GM18519 (cell line): Measurements from ENCODE around the gene PDE6B.
"Not testable (repeated sequence)": the region's sequence is repeated elsewhere in the genome, so short reads cannot be mapped to it uniquely, and the experiment has no call there.

Experiments
- ATAC-seq: cut with Tn5 transposase; IDR thresholded peaks from one replicate; pipeline ENCODE4 v1.9.1; 2021; ENCODE audit warnings: mild to moderate bottlenecking, moderate library complexity; ENCODE audit not compliant: unreplicated experiment, low FRiP score

Gene PDE6B

DNA sequence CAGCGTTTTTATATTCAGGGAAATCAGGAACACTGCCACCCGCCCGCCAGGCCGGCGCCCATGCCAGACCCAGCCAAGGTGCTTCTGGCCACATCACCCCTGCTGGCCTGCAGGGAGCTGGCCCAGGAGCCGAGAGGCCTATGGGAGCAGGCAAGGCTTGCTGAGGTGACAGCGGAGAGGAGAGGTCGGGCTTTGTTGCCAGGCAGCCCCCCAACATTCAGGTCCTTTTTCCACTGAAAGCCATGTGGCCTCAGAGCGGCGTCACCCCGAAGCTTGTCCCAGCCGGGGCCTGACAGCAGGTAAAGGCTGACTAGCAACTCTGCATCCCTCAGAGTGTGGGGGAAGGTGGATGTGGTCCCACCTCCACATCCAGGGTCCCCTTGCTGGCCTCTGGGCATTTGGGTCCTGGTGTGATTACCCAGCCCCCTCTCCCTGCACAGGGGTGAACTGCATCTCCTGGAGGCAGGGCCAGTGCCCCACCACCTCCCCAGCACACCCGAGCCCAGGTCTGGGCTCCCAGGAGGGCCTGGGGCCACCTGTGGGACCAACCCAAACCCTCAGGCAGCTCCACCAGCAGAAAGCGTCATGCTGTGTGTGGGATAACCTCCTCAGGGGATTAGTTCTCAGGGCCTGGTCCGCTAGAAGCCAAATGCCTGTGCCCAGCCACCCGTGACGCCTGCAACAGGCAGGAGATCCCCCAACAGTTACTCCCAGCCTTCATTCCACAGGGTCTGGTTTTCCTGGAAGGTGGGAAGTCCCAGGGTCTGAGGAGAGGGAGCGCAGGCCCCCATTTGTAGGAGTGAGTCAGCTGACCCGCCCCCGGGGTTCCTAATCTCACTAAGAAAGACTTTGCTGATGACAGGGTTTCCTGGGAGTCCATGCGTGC is at the start of gene PDE6B:
Gene PDE6B, plus strand, starts transcription at position 869 of the 886 bp plus-strand sequence. CDS start 54 bp downstream, outside the sequence.
- ATAC-seq = no peak

DNA sequence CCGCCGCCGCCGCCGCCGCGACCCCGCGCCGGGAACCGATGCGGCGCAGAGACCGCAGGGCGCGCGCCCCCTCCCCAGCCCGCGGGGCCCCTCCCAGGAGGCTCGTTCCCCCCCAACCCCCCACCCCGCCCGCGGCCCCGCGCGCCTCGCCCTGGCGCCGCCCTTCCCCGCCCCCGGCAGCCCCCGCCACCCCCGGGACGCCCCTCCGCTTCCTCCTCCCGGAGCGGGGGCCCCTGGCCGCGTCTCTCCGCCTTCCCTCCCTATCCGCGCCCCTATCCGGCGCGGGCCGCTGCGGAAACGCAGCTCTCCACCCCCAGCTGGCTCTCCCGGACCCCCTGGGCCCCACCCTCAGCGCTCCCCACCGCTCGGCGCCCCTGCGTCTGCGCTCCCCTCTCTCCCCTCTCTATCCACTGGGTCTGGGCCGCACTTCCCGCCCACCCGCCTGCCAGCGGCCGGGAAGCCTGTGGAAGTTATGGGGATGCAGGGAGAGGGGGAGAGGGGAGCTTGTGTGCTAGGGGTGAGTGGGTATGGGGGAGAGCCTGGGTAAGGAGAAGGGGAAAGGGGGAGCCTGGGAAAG is 49.0 kb upstream of the PDE6B start, which contains the start of gene TMEM271:
Gene TMEM271, minus strand, starts transcription at position 51 of the 577 bp plus-strand sequence. CDS start 233 bp downstream, outside the sequence.
- ATAC-seq = no peak

DNA sequence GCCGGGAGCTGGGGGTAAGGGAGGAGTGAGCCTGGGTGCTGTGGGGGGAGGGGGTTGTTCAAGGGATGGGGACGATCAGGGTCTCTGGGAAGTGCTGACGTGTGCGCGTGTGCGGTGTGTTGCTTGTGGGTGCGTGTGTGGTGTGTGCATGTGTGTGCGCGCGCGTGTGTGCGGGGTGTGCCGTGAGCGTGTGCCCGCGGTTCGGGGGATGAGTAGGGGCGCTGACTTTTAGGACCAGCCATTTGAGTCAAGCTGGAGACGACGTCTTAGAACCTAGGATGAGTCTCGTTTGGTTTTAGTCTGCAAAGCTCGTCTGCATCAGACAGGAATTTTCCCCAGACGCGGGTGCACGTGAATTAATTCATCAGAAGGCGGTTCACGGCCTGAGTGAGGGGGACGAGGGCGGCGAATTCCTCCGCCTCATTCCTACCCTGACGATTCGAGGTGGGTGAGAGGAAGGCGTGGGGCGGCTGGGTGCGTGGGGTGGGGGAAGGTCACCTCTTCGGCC is 48.3 kb upstream of the PDE6B start:
- no peak for ATAC-seq

DNA sequence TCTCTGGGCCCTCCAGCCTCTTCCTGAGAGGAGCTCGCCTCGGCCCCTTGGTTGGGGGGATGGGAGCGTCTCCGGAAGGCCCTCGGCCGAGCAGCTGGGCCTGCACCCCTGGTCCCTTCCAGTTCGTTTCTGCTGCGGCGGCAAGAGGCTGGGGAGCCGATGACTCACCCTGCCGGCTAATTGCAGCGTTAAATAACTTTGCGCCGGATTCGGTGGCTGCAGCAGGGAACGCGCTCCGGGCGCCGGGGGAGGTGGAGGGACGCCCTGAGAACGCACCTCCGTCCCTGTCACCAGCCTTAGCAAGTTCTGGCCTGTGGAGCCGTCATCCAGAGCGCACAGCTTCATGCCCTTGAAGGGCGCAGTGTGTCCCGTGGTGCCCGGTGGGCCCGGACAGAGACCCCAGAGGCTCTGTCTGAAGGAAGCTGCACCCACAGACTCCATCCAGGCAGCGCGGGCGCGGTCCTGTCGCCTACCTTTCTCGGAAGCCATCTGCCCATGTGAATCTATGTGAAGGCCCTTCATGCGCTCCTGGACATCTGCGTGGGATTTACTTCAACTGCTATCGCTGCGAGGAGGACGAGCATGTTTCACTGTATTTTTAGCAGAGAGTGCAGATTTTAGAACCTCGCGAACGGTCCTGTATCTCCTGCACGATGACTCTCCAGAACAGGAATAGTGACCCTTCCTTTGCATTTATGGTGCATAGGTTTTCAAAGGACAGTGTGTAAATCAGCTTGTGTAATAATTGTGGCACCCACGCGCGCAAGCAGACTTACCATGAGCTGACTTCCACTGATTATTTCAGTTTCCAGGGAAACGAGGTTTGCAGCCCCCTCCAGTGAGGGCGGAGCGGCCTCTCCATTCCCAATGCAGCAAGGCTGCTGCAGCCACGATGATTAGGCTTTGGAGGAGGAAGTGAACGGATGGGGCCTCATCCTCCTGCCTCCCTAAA is 47.6 kb upstream of the PDE6B start:
- no peak for ATAC-seq

DNA sequence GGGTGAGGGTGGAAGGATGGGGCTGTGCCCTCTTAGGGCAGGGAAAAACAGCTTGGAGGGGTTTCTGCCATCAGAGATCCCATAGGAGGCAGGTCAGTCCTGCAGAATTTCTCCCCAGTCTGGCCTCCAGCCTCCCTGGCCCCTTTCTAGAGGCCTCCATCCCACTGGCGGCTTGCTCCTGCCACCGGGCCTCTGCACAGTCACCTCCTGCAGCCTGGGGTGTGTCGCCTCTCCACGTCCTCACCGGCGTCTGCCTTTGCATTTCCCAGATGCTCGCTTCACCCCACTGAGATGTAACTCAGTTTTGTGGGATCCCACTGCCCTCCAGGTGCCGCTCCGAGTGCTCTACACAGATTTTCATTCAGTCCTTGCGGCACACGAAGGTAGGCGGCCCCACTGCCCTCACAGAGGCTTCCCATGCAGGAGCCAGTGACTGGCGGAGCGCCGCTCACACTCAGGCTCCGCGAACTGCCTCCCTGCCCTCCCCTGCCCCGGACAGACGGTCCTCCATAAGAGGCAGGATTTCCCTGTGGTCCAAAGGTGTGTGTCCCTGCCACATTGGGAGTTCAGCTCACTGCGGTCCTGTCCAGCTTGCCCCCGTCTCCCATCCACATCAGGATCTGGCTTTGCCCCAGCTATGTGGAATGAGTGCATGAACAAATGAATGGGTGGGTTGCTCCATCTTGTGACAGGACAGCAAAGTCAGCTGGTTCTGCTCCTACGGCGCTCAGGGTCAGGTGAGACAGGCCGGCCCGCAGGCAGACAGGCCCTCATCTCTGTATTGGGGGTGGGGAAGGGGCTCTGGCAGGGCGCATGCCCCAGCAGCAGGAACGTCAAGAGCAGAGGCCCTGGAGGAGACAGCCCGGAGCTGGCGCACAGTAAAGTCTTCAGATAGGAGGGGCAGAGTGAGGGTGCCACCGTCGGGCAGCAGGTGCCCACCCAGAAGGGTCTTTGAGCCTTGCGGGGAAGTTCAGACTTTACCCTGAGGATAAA is 46.6 kb upstream of the PDE6B start:
- no peak for ATAC-seq

DNA sequence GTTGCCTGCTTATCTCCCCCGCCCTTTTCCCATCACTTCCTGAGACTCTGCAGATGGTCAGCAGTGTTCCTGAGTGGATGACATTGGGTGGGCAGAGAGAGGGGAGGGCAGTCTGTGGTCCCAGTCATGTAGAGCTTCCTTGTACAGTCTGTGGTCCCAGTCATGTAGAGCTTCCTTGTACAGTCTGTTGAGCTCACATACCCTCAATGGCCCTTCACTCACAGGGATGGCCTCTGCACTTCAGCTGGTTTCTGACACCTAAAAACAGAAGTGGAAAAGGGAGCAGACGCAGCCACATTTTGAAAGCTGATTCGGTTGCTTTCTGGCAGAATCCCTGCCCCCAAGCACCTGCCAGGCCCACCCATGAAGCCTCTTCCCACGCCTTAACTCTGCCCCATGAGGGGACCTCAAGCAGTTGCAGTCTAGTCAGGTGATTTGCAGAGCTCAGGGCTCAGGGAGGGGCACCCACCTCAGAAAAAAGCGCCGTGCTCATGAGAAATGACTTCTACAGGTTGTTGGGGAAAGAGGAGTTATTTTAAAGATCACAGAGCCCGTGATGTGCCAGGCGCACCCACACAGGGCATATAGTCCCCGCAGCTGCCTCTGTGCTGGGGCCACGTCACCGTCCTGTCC is 45.7 kb upstream of the PDE6B start:
- ATAC-seq = no peak

DNA sequence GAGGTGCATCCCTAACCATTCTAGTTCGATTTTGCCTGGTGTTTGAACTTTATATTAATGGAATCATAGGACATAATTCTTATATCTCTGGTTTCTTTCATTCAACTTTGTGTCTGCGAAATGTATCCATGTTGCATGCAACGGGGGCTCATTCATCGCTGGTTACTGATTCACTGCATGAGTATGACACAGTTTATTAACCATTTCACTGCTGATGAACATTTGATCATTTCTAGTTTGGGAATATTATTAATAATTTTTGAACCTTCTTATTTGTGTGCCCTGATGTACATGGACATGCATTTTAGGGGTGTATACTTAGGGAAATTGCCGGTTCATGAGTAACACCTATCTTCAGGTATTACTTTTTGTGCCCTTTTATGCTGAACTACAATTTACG is 44.2 kb upstream of the PDE6B start:
- ATAC-seq = no peak

DNA sequence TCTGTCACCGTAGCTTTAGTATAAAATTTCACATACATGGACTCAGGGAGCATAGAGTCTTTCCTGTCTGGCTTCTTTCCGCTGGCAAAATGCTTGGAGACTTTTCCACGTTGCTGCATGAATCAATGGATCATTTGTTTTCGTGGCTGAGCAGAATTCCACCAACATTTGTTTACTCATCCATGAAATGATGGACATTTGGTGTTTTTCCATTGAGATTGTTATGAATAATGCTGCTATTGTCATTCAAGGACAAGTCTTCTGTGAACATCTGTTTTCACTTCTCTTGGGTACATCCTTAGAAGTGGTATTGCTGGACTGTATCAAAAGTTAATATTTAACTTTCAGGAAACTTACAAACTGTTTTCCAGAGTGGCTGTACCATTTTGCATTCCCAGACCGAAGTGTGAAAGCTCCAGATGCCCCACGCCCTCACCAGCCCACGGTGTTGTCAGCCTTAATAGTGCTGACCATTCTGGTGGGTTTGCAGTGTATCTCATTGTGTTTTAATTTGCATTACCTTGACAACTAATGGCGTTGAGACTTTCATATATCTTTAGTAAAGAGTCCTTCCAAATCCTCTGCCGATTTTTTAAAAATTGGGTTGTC is 43.5 kb upstream of the PDE6B start:
- no peak for ATAC-seq

DNA sequence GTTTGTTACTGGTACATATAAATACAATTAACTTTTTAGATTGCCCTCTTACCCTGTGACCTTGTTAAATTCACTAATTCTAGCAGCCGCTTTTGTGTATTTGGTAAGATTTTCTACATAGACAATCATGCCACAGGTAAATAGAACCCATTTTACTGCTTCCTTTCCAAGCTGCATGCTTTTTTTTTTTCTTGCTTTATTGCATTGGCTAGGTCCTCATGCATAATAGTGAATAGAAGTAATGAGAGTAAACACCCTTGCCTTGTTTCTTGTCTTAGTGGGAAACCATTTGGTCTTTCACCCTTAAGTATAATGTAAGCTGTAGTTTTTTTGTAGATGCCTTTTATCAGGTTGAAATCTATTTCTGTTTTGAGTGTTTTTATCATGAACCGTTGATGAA is 41.6 kb upstream of the PDE6B start:
- no peak for ATAC-seq

DNA sequence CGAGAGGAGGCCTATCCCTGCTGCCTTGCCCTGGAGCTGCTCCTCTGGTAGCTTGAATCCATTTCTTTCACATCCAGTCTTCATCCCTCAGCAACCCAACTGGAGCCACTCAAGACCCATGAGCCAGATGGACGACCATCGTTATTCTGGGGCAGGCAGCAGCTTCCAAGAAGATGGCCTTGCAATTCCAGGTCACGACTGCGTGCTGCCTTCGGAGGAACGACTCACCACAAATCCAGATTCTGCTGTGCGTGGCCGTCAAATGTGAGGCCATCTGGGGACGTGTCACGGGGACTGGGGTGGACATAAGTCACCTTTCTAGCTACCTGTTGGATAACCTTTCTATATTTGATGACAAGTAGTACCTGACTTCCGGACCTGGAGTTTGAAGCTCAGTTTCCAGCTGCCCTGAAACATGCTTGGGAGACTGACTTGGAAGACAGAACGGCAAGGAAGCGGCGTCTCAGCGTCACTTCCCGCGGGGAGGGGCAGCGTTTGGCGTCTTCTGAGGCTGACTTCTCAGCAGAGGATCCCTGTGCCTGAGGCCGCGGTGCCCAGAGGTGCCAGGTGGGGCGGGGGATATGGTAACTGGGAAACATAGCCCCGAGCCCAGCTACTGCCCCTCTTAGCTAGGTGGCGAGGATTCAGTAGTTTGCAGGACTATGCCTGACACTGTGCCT is 37.6 kb upstream of the PDE6B start:
- no peak for ATAC-seq

DNA sequence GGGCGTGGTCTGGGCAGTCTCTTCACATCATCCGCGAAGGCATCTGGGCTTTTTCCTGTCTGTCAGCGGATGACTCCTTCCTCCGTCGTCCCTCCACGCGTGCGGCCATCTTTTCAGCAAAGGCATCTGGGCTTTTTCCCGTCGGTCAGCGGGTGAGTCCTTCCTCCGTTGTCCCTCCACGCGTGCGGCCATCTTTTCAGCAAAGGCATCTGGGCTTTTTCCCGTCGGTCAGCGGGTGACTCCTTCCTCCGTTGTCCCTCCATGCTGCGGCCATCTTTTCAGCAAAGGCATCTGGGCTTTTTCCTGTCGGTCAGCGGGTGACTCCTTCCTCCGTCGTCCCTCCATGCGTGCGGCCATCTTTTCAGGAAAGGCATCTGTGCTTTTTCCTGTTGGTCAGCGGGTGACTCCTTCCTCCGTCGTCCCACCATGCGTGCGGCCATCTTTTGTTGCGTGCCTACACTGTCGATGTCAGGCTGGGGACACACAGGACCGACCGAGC is 37.0 kb upstream of the PDE6B start:
- ATAC-seq = no peak

DNA sequence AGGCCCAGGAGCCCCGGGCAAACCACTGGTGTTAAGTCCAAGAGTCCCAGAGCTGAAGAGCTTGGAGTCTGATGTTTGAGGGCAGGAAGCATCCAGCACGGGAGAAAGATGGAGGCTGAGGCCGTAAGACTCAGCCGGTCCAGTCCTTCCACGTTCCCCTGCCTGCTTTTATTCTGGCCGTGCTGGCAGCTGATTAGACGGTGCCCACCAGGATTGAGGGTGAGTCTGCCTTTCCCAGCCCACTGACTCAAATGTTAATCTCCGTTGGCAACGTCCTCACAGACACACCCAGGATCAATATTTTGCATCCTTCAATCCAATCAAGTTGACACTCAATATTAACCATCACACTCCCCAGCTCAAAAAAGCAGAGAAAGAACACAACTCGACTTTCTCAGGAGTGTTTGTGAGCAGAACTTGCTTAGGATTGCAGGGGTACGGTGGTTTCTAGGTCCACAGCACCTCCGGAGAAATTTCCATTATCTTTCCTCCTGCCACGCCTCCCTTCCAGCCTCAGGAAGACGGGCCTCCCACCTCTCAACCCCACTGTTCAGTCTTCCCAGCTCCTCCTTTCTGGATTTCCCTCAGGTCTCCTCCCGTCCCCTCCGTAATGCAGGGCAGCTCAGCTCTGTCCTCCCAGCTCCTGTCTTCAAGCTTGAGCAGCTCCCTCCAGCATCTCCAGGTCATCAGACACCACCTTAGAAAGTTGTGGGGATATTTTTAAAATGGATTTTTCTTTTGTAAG is 36.0 kb upstream of the PDE6B start:
- ATAC-seq = no peak

DNA sequence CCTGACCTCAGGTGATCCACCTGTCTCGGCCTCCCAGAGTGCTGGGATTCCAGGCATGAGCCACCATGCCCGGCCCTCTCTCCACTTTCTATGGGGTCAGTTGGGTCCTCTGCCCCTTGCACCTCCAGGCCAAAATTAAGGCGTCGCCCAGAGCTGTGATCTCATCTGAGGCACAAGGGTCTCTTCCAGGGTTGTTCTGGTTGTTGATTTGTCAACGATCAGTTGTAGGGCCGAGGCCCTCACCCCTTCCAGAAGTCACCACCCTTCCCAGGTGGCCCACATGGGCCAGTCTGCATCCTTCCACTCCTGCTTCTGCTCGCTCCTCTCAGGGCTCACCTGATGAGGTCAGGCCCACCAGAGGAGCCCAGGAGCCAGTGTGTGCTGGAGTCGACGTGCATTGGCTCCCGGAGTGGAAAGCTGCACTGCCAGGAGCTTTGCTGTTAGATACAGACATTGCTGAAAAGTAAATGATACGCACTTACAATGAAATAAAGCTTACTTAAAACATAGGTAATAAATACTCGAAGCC is 35.0 kb upstream of the PDE6B start:
- no peak for ATAC-seq

DNA sequence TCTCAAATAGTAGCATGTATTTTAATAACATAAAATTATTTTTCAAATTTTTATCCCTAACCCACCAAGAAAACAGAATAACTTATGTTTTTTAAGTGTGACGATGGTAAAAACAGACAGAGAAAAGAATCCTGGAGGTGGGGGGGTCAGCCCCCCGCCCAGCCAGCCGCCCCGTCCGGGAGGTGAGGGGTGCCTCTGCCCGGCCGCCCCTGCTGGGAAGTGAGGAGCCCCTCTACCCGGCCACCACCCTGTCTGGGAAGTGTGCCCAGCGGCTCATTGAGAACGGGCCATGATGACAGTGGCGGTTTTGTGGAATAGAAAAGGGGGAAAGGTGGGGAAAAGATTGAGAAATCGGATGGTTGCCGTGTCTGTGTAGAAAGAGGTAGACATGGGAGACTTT is 33.2 kb upstream of the PDE6B start:
- not testable (repeated sequence) for ATAC-seq

DNA sequence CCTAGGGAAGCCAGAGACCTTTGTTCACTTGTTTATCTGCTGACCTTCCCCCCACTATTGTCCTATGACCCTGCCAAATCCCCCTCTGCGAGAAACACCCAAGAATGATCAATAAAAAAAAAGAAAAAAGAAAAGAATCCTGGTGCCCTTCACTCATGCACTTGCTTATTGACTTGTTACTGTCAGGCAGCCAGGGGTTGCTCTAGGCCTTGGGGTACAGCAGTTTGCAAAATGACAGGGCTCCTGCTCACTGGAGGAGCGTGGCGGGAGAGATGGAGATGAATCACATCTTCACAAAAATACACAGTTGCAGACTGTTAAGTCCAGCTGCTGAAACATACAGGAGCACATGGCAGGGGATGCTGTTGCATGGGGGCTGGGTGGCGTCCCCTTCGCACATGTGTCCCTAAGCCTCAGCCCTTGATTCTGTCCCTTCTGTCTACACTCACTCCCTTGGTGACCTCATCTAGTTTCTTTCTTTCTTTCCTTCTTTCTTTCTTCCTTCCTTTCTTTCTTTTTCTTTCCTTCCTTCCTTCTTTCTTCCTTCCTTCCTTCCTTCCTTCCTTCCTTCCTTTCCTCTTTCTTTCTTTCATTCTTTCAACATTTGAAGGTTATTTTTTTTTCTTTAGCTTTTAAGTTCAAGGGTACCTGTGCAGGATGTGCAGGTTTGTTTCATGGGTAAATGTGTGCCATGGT is 32.4 kb upstream of the PDE6B start:
- ATAC-seq = no peak

DNA sequence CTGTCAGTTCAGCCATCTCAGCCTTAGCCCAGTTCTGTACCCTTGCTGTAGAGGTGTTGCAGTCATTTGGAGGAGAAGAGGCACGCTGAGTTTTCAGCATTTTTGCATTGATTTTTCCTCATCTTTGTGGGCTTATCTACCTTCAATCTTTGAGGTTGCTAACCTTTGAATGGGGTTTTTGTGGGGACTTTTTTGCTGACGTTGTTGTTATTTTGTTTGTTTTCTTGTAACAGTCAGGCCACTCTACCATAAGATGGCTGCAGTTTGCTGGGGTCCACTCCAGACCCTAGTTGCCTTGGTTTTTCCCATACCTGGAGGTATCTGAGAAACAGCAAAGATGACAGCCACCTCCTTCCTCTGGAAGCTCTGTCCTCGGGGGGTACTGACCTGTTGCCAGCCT is 26.4 kb upstream of the PDE6B start:
- no peak for ATAC-seq
